Endothelial cell of umbilical vein (primary cell): ENCODE measurements around the gene TANGO2. TPM values are rescaled to one million over a fixed set of nuclear protein-coding genes. Genes with fewer than 3 reads are reported as not detected.

ENCODE experiments used
- BruUV-seq: library from RNA; stranded (reverse); fragments of 400-500 nt; replicated peaks from 2 replicates; lab custom pipeline; 2021; lab: Mats Ljungman, UMichigan
- CTCF ChIA-PET: fragments of 300-600, 350-600 bp; sonication (Branson Sonifier 250); formaldehyde crosslinking; loops from one replicate; lab custom pipeline; 2021; ENCODE audit warnings: antibody characterized with exemption, inconsistent platforms; lab: Charles Lee
- POLR2A ChIA-PET: fragments of 300-600, 350-600 bp; sonication (Branson Sonifier 250); formaldehyde crosslinking; loops from one replicate; lab custom pipeline; 2021; ENCODE audit warnings: antibody characterized with exemption, inconsistent platforms; lab: Charles Lee
- DNase-seq: peaks from one replicate; pipeline ENCODE4 v3.0.0-alpha.2; 2011; ENCODE audit warnings: low read depth, low spot score
- FAIRE-seq: peaks from 2 replicates; lab custom pipeline; 2011; peaks lifted over from hg19 to GRCh38; lab: Jason Lieb, UNC
- H2AFZ ChIP-seq: 2 replicates; pipeline ENCODE4 v1.6.0; 2012; ENCODE audit warnings: low read depth, low read length, control low read depth, inconsistent platforms
- H3K27ac ChIP-seq: 2 replicates; pipeline ENCODE4 v1.5.1; 2011; ENCODE audit warnings: low read depth, mild to moderate bottlenecking, control low read depth, low read length, moderate library complexity; ENCODE audit not compliant: insufficient read depth
- H3K27me3 ChIP-seq, 2 experiments: 2 replicates each; pipeline versions ENCODE4 v1.6.0 to v1.6.1; 2011; ENCODE audit warnings: low read length in 2 of 2, mixed read lengths in 1 of 2; ENCODE audit not compliant: control insufficient read depth in 2 of 2, insufficient read depth in 2 of 2
- H3K36me3 ChIP-seq, 2 experiments: 2 replicates in 1 of 2; 3 replicates in 1 of 2; pipeline ENCODE4 v1.5.1; 2011; ENCODE audit warnings: low read length in 2 of 2, mild to moderate bottlenecking in 1 of 2, moderate library complexity in 1 of 2; ENCODE audit not compliant: control insufficient read depth in 2 of 2, insufficient read depth in 2 of 2; ENCODE audit errors: extremely low read depth in 1 of 2
- H3K4me1 ChIP-seq: 3 replicates; pipeline ENCODE4 v1.5.1; 2011; ENCODE audit warnings: mild to moderate bottlenecking, low read length; ENCODE audit not compliant: control insufficient read depth, insufficient read depth; ENCODE audit errors: extremely low read depth
- H3K4me2 ChIP-seq: 2 replicates; pipeline ENCODE4 v1.6.1; 2011; ENCODE audit warnings: low read length, control low read depth, mixed read lengths; ENCODE audit not compliant: insufficient read depth
- H3K4me3 ChIP-seq, 3 experiments: fragments of 200-600 bp in 1 of 3; sonication (generic), shearing (Covaris generic) in 1 of 3; replicated peaks in 1 of 3; 2 replicates each; pipeline ENCODE4 v1.5.1; 2011 to 2016; ENCODE audit warnings: control low read depth in 3 of 3, low read length in 3 of 3, mild to moderate bottlenecking in 2 of 3, inconsistent platforms in 1 of 3, low read depth in 1 of 3, moderate library complexity in 1 of 3; ENCODE audit not compliant: insufficient read depth in 1 of 3
- H3K79me2 ChIP-seq: 2 replicates; pipeline ENCODE4 v1.6.0; 2012; ENCODE audit warnings: low read length, inconsistent platforms; ENCODE audit not compliant: control insufficient read depth, insufficient read depth
- H3K9ac ChIP-seq: replicated peaks from 2 replicates; pipeline ENCODE3; 2011; ENCODE audit warnings: low read length, control low read depth; ENCODE audit not compliant: insufficient read depth; ENCODE audit errors: extremely low read depth
- H3K9me1 ChIP-seq: replicated peaks from 3 replicates; pipeline ENCODE4 v1.6.0; 2011; ENCODE audit warnings: mild to moderate bottlenecking, low read length; ENCODE audit not compliant: control insufficient read depth, insufficient read depth; ENCODE audit errors: extremely low read depth
- H3K9me3 ChIP-seq: replicated peaks from 2 replicates; pipeline ENCODE4 v1.5.1; 2012; ENCODE audit warnings: low read length, inconsistent platforms; ENCODE audit not compliant: control insufficient read depth, insufficient read depth
- H4K20me1 ChIP-seq: replicated peaks from 2 replicates; pipeline ENCODE3; 2011; ENCODE audit warnings: mild to moderate bottlenecking, low read length; ENCODE audit not compliant: control insufficient read depth, insufficient read depth; ENCODE audit errors: extremely low read depth
- CTCF ChIP-seq, 2 donors: IDR thresholded peaks; 1 replicate in 1 of 2; 2 replicates in 1 of 2; pipeline ENCODE4 v1.5.1; 2011; ENCODE audit warnings: low read length in 2 of 2, mild to moderate bottlenecking in 2 of 2, moderate library complexity in 2 of 2, control low read depth in 1 of 2, inconsistent platforms in 1 of 2, low read depth in 1 of 2; ENCODE audit not compliant: insufficient read depth in 1 of 2; ENCODE audit errors: extremely low read depth in 1 of 2
- MYC ChIP-seq: IDR thresholded peaks from one replicate; pipeline ENCODE4 v1.6.1; 2011; ENCODE audit warnings: mild to moderate bottlenecking, low read depth, low read length
- dilution Hi-C: fragments of 300-500 bp; cut with MboI; formaldehyde crosslinking; loops from one replicate; pipeline ENCODE4 v1.15.0; 2019; ENCODE audit warnings: low sequenced_read_pairs; ENCODE audit not compliant: extremely low pct_ligation_motif_present
- intact Hi-C: fragments of 100-400 bp; cut with micrococcal nuclease; formaldehyde crosslinking; loops from one replicate; pipeline ENCODE4 v1.10.0; 2022
- polyA plus RNA-seq, 4 experiments: library from polyadenylated mRNA; depleted of rRNA in 3 of 4; stranded (reverse) in 3 of 4; unstranded in 1 of 4; fragments of >200 nt; gene quantifications; 2 replicates each; pipeline versions ENCODE4 v1.2.1 to v1.2.3, GENCODE V29; 2011 to 2012; ENCODE audit warnings: missing spikeins in 1 of 4
- total RNA-seq: library from RNA; stranded (reverse); gene quantifications from 2 replicates; pipeline ENCODE4 v1.2.3, GENCODE V29; 2021

The TANGO2 gene
- total and polyA plus RNA-seq, 2 donors (not counting 3 experiments of a cell fraction or from before 2014, with no cell fraction given): 40.0 to 49.3 TPM

- POLR2A ChIA-PET: no interaction called here
- H4K20me1 ChIP-seq: no peaks in the 10 kb centered on the region
- no peaks in the 10 kb centered on the region for H3K4me1 ChIP-seq
Observed at GRCh38 chr22:20027966-20028854, 7.3 kb downstream of the TANGO2 start.

More at GRCh38 chr22:20027966-20028854, 7.3 kb downstream of the TANGO2 start:
- Histone ChIP-seq H3K4me2 (no peak overlapping the region), H3K4me3 (no peak overlapping the region), H3K9me1 (no peaks in the 10 kb centered on the region), H3K36me3 (peaks cover 0 to 3% of the 10 kb centered on the region in 2 experiments), H2AFZ (no peak overlapping the region), H3K9me3 (no peaks in the 10 kb centered on the region), H3K27me3 (no peaks in the 10 kb centered on the region), H3K27ac (no peak overlapping the region), H3K79me2 (peaks cover 4% of the 10 kb centered on the region), H3K9ac (no peak overlapping the region)
- DNase-seq (peak; percentile 40), FAIRE-seq (peak; percentile 75)
- intact Hi-C loops (loop anchor here (1.0 kb wide), 1 partner anchor 66 kb away; no protein-coding TSS in a partner anchor), dilution Hi-C loops (no loop called here)
- TF ChIP-seq MYC (no peak), CTCF (IDR thresholded peaks at IDR 0.05; ENCODE audit: extremely low read depth in 1 of 2, insufficient read depth in 1 of 2, low read depth in 1 of 2, low read length in 2 of 2) (peak; percentile 31 to 39)
- no TSS peak for BruUV-seq
- CTCF ChIA-PET: interaction anchor here (0.8 to 1.2 kb wide), 2 partner anchors 14 to 58 kb away, joined by 3 to 6 read pairs; no protein-coding TSS in a partner anchor
